ENCODE measurements around the gene U2SURP. TPM values are rescaled to one million over a fixed set of nuclear protein-coding genes. Genes with fewer than 3 reads are reported as not detected.

The U2SURP gene
- total RNA-seq, 4 donors from 2014 or later, result 36.7 to 180 (median 79.3) TPM

DNA sequence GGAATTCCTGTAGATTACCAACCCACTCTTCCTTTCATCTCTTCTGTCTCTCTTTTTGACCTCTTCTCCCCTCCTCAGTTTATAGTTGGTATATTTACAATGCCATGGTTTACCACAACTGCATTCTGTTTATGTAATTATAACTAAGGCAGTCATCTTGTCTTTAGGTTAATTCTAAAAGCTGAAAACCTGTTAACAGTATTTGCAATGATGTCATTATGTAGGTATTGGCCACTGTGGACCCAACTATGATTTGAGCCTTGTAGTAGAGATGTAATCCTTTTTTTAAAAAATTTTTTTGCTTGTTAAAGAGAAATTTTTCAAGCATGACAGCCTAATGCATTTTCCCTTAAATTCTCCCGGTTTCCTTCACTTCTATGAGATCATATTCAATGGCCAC is 87.5 kb downstream of the U2SURP start:
- in situ Hi-C loops (cut with MboI; ENCODE audit: low pct_ligation_motif_present in 1 of 4, low pct_unique_long_range_greater_than_20kb in 1 of 4, low sequenced_read_pairs in 3 of 4), result no loop called here
- no peak for DNase-seq
- Histone ChIP-seq H3K4me3 (no peak overlapping the region), H3K27ac (no peak overlapping the region), H3K4me1 (no peaks in the 10 kb centered on the region), H3K9me3 (no peaks in the 10 kb centered on the region), H3K36me3 (no peaks in the 10 kb centered on the region), H3K27me3 (no peaks in the 10 kb centered on the region)
- 90 to 91% methylated on average over 1 of the region's 1 CpG for WGBS, 2 donors (ENCODE audit: low coverage in 1 of 2)
- TF ChIP-seq EP300 (IDR thresholded peaks at IDR 0.05; ENCODE audit: low read depth), result no peak
- intact Hi-C loops (cut with DNase I; ENCODE audit: low total_unique reads), result no loop called here

DNA sequence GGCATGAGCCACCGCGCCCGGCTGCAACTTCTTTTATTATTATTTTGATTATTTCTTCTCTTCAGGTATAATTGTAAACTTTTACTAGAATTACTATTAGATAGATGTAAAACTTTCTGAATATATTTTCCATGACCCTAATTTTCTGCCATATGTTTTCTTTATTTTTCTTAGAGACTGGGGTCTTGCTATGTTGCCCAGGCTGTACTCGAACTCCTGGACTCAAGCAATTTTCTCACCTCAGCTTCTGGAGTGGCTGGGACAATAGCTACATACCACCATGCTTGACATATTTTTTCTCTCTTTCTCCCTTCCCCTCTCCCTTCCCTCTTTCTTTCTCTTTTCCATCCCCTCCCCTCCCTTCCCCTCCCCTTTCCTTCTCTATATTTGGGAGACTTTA is 88.6 kb downstream of the U2SURP start:
- no peaks in the 10 kb centered on the region for H3K9me3 ChIP-seq
- in situ Hi-C loops (cut with MboI; ENCODE audit: low pct_ligation_motif_present in 1 of 4, low pct_unique_long_range_greater_than_20kb in 1 of 4, low sequenced_read_pairs in 3 of 4) (no loop called here), intact Hi-C loops (cut with DNase I; ENCODE audit: low total_unique reads) (no loop called here)
- H3K27ac ChIP-seq, result no peak overlapping the region
- no peaks in the 10 kb centered on the region for H3K27me3 ChIP-seq
- H3K36me3 ChIP-seq, result no peaks in the 10 kb centered on the region
- no peaks in the 10 kb centered on the region for H3K4me1 ChIP-seq
- no peak for DNase-seq
- 100% methylated on average over 4 of the region's 4 CpGs for WGBS, 2 donors (ENCODE audit: low coverage in 1 of 2)
- H3K4me3 ChIP-seq, result no peak overlapping the region
- TF ChIP-seq EP300 (IDR thresholded peaks at IDR 0.05; ENCODE audit: low read depth) (no peak), POLR2A (IDR thresholded peaks at IDR 0.05) (no peak), POLR2AphosphoS5 (IDR thresholded peaks at IDR 0.05) (no peak)
- TF ChIP-seq, protein P1, sequence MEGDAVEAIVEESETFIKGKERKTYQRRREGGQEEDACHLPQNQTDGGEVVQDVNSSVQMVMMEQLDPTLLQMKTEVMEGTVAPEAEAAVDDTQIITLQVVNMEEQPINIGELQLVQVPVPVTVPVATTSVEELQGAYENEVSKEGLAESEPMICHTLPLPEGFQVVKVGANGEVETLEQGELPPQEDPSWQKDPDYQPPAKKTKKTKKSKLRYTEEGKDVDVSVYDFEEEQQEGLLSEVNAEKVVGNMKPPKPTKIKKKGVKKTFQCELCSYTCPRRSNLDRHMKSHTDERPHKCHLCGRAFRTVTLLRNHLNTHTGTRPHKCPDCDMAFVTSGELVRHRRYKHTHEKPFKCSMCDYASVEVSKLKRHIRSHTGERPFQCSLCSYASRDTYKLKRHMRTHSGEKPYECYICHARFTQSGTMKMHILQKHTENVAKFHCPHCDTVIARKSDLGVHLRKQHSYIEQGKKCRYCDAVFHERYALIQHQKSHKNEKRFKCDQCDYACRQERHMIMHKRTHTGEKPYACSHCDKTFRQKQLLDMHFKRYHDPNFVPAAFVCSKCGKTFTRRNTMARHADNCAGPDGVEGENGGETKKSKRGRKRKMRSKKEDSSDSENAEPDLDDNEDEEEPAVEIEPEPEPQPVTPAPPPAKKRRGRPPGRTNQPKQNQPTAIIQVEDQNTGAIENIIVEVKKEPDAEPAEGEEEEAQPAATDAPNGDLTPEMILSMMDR (IDR thresholded peaks at IDR 0.05), result no peak

DNA sequence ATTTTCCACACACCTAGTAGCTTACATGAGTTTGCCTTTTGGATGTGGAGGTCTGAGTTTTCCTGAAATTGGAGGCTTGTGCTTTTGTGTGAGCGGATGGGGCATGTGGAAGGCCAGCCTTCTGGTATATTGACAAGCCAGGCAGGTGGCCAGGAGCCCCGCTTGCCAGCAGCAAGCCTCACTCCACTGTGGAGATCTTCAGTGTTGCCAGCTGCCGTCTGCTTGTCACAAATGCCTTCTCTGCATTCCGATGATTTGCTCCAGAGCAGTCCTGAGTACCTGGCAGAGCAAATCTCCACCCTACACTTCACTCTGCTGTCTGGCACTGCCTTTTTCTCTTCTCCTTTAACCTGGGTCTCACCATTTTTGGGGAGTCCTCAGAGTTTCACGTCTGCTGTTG is 89.1 kb downstream of the U2SURP start:
- Histone ChIP-seq H3K4me1 (no peaks in the 10 kb centered on the region), H3K4me3 (no peak overlapping the region)
- intact Hi-C loops (cut with DNase I; ENCODE audit: low total_unique reads), result no loop called here

DNA sequence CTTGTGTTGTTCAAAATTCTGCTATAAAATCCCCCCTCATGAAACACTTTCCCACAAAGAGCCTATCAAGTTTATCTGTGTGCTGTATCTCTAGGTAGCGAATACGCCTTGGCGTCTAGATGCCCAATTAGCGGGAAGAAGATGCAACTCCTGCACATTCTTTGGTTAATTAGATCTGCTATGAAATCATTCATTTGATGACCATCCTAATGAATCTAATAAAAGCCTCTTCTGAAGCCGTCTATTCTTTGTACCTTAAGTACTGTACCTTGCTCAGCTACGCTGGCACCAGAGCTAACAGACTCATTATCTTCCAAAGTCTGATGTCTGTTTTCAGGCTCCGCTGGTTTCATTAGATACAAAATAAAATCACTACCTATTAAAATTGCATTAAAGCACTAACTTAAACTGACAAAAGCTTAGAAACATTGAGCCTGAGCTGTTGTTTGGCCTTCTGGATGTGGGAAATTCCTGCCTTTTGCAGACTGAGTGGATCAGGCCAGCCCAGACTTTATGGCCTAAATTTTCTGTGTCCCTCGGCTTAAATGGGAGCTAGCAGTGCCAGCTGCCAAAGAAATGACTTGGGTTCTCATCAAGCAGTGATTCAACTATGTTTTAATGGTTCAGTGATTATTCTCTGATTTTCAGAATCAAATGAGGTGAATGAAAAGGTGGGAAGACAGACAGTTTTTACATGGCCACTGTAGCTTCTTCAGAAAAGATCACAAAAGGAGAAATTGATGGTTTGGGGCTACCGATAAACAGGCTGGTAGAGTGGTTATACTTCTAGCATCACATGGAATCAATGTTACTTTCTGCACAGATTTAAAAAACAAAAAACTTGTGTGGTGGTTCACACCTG is 89.8 kb downstream of the U2SURP start:
- intact Hi-C loops (cut with DNase I; ENCODE audit: low total_unique reads), result no loop called here
- Histone ChIP-seq H3K36me3 (no peaks in the 10 kb centered on the region), H3K4me3 (no peak overlapping the region), H3K27ac (no peak overlapping the region), H3K4me1 (no peaks in the 10 kb centered on the region), H3K9me3 (no peaks in the 10 kb centered on the region), H3K27me3 (no peaks in the 10 kb centered on the region)
- in situ Hi-C loops (cut with MboI; ENCODE audit: low pct_ligation_motif_present in 1 of 4, low pct_unique_long_range_greater_than_20kb in 1 of 4, low sequenced_read_pairs in 3 of 4), result no loop called here
- WGBS, 2 donors (ENCODE audit: low coverage in 1 of 2), result 90 to 91% methylated on average over 7 to 9 of the region's 9 CpGs
- DNase-seq, result no peak
- TF ChIP-seq, protein P1 (IDR thresholded peaks at IDR 0.05), result no peak
- TF ChIP-seq POLR2A (IDR thresholded peaks at IDR 0.05), result no peak
- no peak for TF ChIP-seq EP300 (IDR thresholded peaks at IDR 0.05; ENCODE audit: low read depth)
- TF ChIP-seq POLR2AphosphoS5 (IDR thresholded peaks at IDR 0.05), result no peak

More for the DNA sequence above, 89.1 kb downstream of the U2SURP start:
- no peak for DNase-seq
- H3K36me3 ChIP-seq, result no peaks in the 10 kb centered on the region
- 65 to 83% methylated on average over 2 to 5 of the region's 5 CpGs for WGBS, 2 donors (ENCODE audit: low coverage in 1 of 2)
- TF ChIP-seq POLR2AphosphoS5 (IDR thresholded peaks at IDR 0.05) (no peak), POLR2A (IDR thresholded peaks at IDR 0.05) (no peak), EP300 (IDR thresholded peaks at IDR 0.05; ENCODE audit: low read depth) (no peak)
- TF ChIP-seq, protein P1 (IDR thresholded peaks at IDR 0.05), result no peak
- in situ Hi-C loops (cut with MboI; ENCODE audit: low pct_ligation_motif_present in 1 of 4, low pct_unique_long_range_greater_than_20kb in 1 of 4, low sequenced_read_pairs in 3 of 4), result no loop called here
- H3K27me3 ChIP-seq, result no peaks in the 10 kb centered on the region
- no peaks in the 10 kb centered on the region for H3K9me3 ChIP-seq
- H3K27ac ChIP-seq, result no peak overlapping the region
